Endometrial microvascular endothelial cells (primary cell): ENCODE results near the gene PIGX. TPM values are rescaled to one million over a fixed set of nuclear protein-coding genes. Genes with fewer than 3 reads are reported as not detected.

Experiments used
- total RNA-seq: library from RNA; depleted of rRNA; stranded (reverse); fragments of >200 nt; gene quantifications from one replicate; pipeline ENCODE4 v1.2.3, GENCODE V29; 2015; ENCODE audit errors: inconsistent ontology term

PIGX gene
- total RNA-seq, 1 donor from 2014 or later: 20.8 TPM

Other genes starting within 250 kb of the PIGX start
- 15.2 TPM for gene RNF168, start 208.6 kb upstream of the PIGX start, total RNA-seq
- gene SMCO1, start 197.0 kb upstream of the PIGX start, total RNA-seq: not detected
- gene WDR53, start 143.8 kb upstream of the PIGX start, total RNA-seq: 11.5 TPM
- 21.7 TPM for gene FBXO45, start 143.7 kb upstream of the PIGX start, total RNA-seq
- gene NRROS, start 72.7 kb upstream of the PIGX start, total RNA-seq: 5.7 TPM
- gene CEP19, start 127 bp upstream of the PIGX start, total RNA-seq: 1.3 TPM
- 78.7 TPM for gene PAK2, start 27.5 kb downstream of the PIGX start, total RNA-seq
- gene SENP5, start 155.5 kb downstream of the PIGX start, total RNA-seq: 22.7 TPM
- 68.6 TPM for gene NCBP2, start 230.2 kb downstream of the PIGX start, total RNA-seq